OCI-LY1 (cell line): ENCODE measurements around the gene COL6A3.

Source experiments
- H2AFZ ChIP-seq: fragments of 200-600 bp; sonication (generic), shearing (Covaris generic); 2 replicates; pipeline ENCODE4 v1.6.0; 2014; ENCODE audit warnings: antibody characterized with exemption, mild to moderate bottlenecking, low read length
- H3F3A ChIP-seq: fragments of 200-600 bp; sonication (generic), shearing (Covaris generic); 2 replicates; pipeline ENCODE4 v1.6.0; 2014; ENCODE audit warnings: mild to moderate bottlenecking, antibody characterized with exemption, low read length, moderate library complexity; ENCODE audit not compliant: insufficient read depth
- H3K27ac ChIP-seq: fragments of 200-600 bp; sonication (generic); 2 replicates; pipeline ENCODE4 v1.5.1; 2014; ENCODE audit warnings: low read length, mixed run types, mild to moderate bottlenecking, low read depth; ENCODE audit not compliant: poor library complexity, severe bottlenecking
- H3K27me3 ChIP-seq: fragments of 200-600 bp; sonication (generic); 2 replicates; pipeline ENCODE4 v1.6.0; 2014; ENCODE audit warnings: antibody characterized with exemption, mild to moderate bottlenecking, low read length, moderate library complexity; ENCODE audit not compliant: insufficient read depth
- H3K36me3 ChIP-seq: fragments of 200-600 bp; sonication (generic); 2 replicates; pipeline ENCODE4 v1.6.1; 2014; ENCODE audit warnings: mild to moderate bottlenecking, antibody characterized with exemption, low read length, moderate library complexity, mixed read lengths; ENCODE audit not compliant: insufficient read depth
- H3K4me1 ChIP-seq: fragments of 200-600 bp; sonication (generic); 2 replicates; pipeline ENCODE4 v1.5.1; 2014; ENCODE audit warnings: mild to moderate bottlenecking, low read length, moderate library complexity; ENCODE audit not compliant: insufficient read depth, severe bottlenecking
- H3K4me2 ChIP-seq: fragments of 200-600 bp; sonication (generic), shearing (Covaris generic); 2 replicates; pipeline ENCODE4 v1.6.1; 2014; ENCODE audit warnings: low read length
- H3K4me3 ChIP-seq: fragments of 200-600 bp; sonication (generic); 2 replicates; pipeline ENCODE4 v1.5.1; 2014; ENCODE audit warnings: low read length, low read depth, mild to moderate bottlenecking, mixed read lengths; ENCODE audit not compliant: poor library complexity, severe bottlenecking
- H3K79me2 ChIP-seq: fragments of 200-600 bp; shearing (Covaris generic); 2 replicates; pipeline ENCODE4 v1.6.1; 2016; ENCODE audit warnings: mixed run types, low read length, mixed read lengths; ENCODE audit not compliant: insufficient read depth
- H3K9ac ChIP-seq: fragments of 200-600 bp; sonication (generic), shearing (Covaris generic); 2 replicates; pipeline ENCODE4 v1.6.1; 2014; ENCODE audit warnings: mild to moderate bottlenecking, low read length, mixed read lengths
- H3K9me2 ChIP-seq: fragments of 200-600 bp; sonication (generic), shearing (Covaris generic); 2 replicates; pipeline ENCODE4 v1.6.1; 2014; ENCODE audit warnings: low read depth, mild to moderate bottlenecking, low read length, mixed read lengths
- H3K9me3 ChIP-seq: fragments of 200-600 bp; shearing (Covaris generic); 2 replicates; pipeline ENCODE4 v1.6.1; 2014; ENCODE audit warnings: low read length, mixed read lengths
- H4K20me1 ChIP-seq: fragments of 200-600 bp; sonication (generic), shearing (Covaris generic); 2 replicates; pipeline ENCODE4 v1.6.0; 2016; ENCODE audit warnings: mild to moderate bottlenecking, low read length; ENCODE audit not compliant: insufficient read depth
- EZH2 ChIP-seq: fragments of 200-600 bp; sonication (generic), shearing (Covaris generic); IDR thresholded peaks from 2 replicates; pipeline ENCODE4 v1.8.0; 2017; ENCODE audit warnings: borderline replicate concordance, mixed run types, mild to moderate bottlenecking, antibody characterized with exemption, low read length, moderate library complexity, mixed read lengths
- TF ChIP-seq, protein P1 (sequence below): fragments of 200-600 bp; sonication (generic), shearing (Covaris generic); IDR thresholded peaks from 2 replicates; pipeline ENCODE4 v1.5.1; 2017; ENCODE audit warnings: mild to moderate bottlenecking, antibody characterized with exemption, low read length, moderate library complexity, mixed read lengths

Gene COL6A3

DNA sequence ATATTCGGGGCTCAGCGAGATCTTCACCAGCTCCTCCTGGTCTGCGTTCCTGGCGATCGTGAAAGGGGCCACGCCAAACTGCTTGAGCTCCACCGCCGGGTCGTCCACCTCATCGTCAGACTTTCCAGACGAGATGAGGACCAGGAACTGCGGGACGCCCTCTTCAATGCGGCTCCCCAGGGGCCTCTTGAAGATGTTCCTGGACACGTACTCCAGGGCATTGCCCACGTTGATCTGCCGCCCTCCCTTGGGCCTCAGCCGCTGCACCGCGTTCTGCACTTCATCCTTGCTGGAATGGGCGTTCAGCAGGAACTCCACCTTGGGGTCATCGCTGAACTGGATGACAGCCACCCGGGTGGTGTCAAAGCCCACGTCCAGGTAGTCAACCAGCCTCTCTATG is 42.1 kb downstream of the COL6A3 start:
- Histone ChIP-seq H3K9me3 (no peaks in the 10 kb centered on the region), H3K27me3 (peaks cover 3% of the 10 kb centered on the region; the same call in 1 of the 2 replicates), H3K4me3 (no peak overlapping the region), H3K4me1 (no peaks in the 10 kb centered on the region), H3K36me3 (no peaks in the 10 kb centered on the region), H3K27ac (no peak overlapping the region), H3F3A (no peaks in the 10 kb centered on the region), H3K4me2 (no peak overlapping the region), H3K9me2 (no peaks in the 10 kb centered on the region), H2AFZ (no peak overlapping the region), H3K79me2 (no peaks in the 10 kb centered on the region), H4K20me1 (no peaks in the 10 kb centered on the region), H3K9ac (no peak overlapping the region)
- TF ChIP-seq, protein P1, sequence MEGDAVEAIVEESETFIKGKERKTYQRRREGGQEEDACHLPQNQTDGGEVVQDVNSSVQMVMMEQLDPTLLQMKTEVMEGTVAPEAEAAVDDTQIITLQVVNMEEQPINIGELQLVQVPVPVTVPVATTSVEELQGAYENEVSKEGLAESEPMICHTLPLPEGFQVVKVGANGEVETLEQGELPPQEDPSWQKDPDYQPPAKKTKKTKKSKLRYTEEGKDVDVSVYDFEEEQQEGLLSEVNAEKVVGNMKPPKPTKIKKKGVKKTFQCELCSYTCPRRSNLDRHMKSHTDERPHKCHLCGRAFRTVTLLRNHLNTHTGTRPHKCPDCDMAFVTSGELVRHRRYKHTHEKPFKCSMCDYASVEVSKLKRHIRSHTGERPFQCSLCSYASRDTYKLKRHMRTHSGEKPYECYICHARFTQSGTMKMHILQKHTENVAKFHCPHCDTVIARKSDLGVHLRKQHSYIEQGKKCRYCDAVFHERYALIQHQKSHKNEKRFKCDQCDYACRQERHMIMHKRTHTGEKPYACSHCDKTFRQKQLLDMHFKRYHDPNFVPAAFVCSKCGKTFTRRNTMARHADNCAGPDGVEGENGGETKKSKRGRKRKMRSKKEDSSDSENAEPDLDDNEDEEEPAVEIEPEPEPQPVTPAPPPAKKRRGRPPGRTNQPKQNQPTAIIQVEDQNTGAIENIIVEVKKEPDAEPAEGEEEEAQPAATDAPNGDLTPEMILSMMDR = no peak

- Histone ChIP-seq H3F3A (no peaks in the 10 kb centered on the region), H3K36me3 (no peaks in the 10 kb centered on the region), H3K79me2 (no peaks in the 10 kb centered on the region), H3K4me1 (no peaks in the 10 kb centered on the region), H3K4me2 (no peak overlapping the region), H3K9me3 (no peaks in the 10 kb centered on the region), H3K9me2 (no peaks in the 10 kb centered on the region), H3K4me3 (no peak overlapping the region), H3K27ac (no peak overlapping the region), H3K9ac (no peak overlapping the region), H2AFZ (no peak overlapping the region), H4K20me1 (no peaks in the 10 kb centered on the region), H3K27me3 (no peaks in the 10 kb centered on the region)
- TF ChIP-seq, protein P1 = no peak
- TF ChIP-seq EZH2 = no peak
These were observed 48.3 kb downstream of the COL6A3 start for GRCh38 chr2:237365671-237366070.

- H3K9me3 ChIP-seq = no peaks in the 10 kb centered on the region
- H3K27me3 ChIP-seq = no peaks in the 10 kb centered on the region
- no peak overlapping the region for H2AFZ ChIP-seq
- TF ChIP-seq, protein P1 = no peak
- TF ChIP-seq EZH2 = no peak
- no peak overlapping the region for H3K4me2 ChIP-seq
- no peaks in the 10 kb centered on the region for H3K9me2 ChIP-seq
- no peaks in the 10 kb centered on the region for H3K36me3 ChIP-seq
- H3K27ac ChIP-seq = no peak overlapping the region
- no peaks in the 10 kb centered on the region for H3K79me2 ChIP-seq
- H3F3A ChIP-seq = no peaks in the 10 kb centered on the region
- H4K20me1 ChIP-seq = no peaks in the 10 kb centered on the region
- H3K4me3 ChIP-seq = no peak overlapping the region
- H3K9ac ChIP-seq = no peak overlapping the region
- no peaks in the 10 kb centered on the region for H3K4me1 ChIP-seq
These were observed 49.3 kb downstream of the COL6A3 start for GRCh38 chr2:237364655-237365054.
